Glomerular visceral epithelial cell (primary cell): ENCODE measurements around the gene KCNC4.

Source experiments
- DNase-seq: peaks from one replicate; pipeline ENCODE4 v3.0.0-alpha.2; 2016; ENCODE audit errors: extremely low spot score

The KCNC4 gene

DNA sequence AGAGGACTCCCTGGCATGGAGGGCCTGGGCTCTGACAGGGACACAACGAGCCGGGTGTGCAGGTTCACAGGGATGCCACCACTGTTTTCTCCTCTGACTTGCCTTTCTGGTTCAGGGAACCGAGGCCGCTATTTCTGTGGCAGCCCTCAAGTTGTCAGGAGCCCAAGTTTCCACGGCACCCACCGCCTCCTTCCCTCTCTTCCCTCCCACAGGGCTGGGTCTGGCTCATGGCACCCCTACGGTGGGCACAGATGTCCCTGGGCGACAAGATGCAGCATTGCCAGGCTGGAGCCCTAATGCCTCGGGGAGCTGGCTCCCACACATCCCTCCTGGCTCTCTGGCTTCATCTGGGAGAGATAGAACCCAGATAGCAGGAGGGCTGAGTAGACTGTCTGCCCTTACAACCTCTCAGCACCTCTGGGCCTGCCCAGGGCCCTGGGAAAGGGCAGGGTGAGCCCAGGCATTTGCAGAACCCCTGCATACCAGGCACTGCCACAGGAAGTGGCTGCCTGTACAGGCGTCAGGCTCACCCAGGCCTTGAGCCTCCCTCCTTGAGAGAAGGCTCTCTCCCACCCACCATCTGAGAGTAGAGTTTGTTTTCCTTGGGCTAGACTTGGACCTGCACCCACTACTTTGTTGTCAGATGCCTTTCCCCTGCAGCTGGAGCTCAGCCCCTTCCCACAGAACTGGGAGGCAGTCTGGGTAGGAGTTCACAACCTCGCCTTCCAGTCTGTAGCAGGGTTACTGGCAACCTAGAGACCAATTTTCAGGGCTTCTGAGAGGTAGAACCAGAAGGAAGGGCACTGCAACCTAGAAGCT lies 20.5 kb downstream of the KCNC4 start:
- no peak for DNase-seq

GRCh38 chr1:110233861-110234260 lies 23.7 kb downstream of the KCNC4 start:
- DNase-seq, result no peak

DNA sequence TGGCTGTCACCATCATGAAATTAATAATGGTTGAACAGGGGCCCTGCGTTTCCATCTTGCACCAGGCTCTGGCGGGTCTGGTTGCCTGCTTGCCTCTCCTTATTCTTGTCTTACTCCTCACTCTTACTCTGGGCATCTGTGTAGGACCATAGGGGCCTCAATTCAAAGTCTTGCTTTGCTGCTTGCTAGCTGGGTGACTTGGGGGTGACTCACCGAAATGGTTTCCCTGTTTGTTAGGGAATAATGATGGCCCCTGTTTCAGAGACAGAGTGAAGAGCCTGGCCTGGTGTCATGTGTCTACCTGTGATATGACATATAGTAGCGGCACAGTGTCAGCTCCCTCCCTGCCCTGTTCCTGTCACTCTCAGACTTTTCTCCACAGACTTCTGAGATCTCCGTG lies 24.6 kb downstream of the KCNC4 start:
- no peak for DNase-seq

- DNase-seq, result no peak
Observed at GRCh38 chr1:110235181-110235833, 25.2 kb downstream of the KCNC4 start.

DNA sequence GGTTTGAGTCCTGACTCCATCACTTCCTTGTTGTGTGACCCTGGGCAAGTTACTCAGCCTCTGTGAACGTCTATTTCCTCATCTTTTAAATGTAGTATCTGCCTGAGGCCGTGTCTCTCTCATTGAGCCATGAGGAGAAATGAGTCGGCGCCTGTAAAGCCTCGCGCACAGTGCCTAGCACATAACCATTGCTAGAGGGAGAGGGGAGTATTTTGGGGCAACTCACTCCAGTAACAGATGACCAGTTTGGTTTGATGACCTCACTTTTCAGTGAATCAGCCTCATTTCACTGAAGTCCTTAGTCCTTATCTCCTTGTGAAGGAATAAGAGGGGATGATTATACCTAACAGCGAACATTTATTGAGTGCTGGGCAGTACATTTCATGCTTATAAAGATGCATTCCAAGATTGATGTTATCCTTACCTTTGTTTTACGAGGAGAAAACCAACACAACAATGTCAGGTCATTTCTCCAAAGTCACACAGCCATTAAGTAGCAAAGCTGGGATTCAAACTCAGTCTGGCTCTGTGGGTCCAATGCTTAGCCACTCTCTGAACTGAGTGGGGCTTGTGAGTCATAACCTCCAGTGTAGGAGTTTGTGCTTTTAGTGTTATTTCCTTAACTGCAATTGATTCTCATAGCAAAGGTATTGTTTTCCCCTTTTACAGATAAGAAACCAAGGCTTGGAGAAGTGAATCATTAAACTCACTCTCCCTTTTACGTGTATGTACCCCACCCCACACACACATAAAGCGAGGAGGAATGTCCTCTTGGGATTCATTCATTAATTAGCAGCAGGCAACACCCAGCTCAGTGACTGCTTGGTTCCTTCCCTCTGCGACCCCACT lies 25.9 kb downstream of the KCNC4 start:
- DNase-seq, result peak; percentile 12

DNA sequence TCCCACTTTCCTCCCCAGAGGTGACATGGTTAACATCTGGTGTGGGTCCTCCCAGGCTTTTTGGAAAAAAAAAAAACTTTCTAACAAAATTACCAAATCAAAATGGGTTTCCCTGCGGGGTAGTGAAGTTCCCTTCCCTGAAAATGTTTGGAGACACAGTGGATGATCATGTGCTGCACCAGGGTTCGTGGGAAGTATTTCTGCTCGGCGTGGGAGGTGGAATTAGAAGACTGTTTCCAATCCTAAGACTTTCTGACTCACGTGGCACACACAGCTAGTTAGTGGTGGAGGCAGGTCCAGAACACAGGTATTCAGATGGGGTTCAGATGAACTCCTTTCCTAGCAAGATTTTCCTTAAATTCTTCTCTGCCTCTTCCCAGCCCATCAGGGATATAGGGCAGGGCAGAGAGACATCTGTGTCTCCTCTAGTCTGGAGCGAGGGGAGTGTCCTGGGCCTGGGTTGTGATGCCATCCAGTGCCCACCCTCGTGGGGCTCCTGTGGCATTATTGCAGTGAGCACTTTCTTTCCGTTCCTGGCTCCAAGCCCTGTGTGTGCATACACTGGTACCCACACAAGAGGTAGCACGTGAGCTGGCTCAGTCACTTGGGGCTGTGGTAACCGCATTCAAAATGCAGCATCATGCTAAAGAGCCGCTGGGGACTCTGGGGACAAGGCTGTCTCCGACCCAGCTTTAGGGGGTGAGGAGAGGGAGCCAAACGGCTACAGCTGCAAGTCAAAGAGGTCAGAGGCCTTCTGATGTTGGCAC lies 27.5 kb downstream of the KCNC4 start:
- DNase-seq, result no peak

- no peak for DNase-seq
Observed at GRCh38 chr1:110239441-110240430, 29.6 kb downstream of the KCNC4 start.

GRCh38 chr1:110240476-110241210 lies 30.5 kb downstream of the KCNC4 start:
- no peak for DNase-seq

DNA sequence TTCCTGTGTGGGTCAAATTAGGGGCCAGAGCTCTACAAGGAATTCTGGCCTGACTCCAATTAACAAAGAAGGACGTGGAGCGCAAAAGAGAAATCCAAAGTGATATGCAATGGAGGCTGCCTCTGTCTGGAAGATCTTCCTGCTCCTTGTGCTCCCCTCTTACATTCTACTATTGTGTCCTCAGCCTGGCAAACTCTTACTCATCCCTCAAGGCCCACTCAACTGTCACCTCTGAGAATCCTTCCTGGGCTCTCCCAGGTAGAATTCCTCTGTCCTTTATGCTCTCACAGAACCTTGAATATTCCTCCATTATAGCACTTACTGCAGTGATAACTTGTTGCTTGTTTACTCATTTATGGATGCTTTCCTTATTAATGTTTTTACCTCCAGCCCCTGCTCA lies 31.4 kb downstream of the KCNC4 start:
- DNase-seq, result no peak

- no peak for DNase-seq
Observed at GRCh38 chr1:110242062-110242461, 31.9 kb downstream of the KCNC4 start.

DNA sequence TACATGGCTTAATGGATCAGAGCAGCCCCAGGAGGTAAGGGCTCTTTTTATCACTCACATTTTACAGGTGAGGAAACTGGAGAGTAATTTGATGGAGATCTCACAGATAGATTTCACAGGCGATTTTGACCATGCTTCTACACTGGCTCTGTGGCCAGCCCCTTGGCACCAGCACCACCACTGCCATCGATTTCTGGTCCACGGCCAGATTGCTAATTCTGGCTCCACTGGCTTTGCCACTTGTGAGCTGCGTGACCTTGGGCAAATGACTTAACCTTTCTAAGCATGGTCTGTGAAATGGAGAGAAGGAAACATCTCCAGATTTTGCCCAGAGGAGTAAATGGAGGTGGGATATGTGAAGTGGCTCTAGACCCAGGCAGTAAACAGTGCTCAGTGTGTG lies 32.6 kb downstream of the KCNC4 start:
- no peak for DNase-seq

DNA sequence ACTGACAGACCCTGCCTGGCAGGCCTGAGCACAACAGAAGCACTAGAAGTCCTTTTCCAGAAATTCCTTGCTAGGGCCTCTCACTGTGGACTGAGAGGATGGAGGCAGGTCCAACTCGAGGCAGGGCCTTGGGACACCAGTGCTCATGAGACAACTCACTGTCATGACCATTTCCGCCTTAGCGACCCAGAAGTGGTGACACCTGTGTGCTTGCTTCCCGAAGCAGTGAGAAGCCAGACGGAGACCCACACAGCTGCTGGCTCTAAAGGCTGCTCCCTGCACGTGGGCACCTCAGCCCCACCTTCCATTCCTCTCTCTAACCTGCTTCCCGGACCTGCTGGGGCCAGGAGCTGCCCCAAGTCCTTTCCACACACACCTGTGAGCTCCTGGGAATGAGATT lies 33.0 kb downstream of the KCNC4 start:
- no peak for DNase-seq

- no peak for DNase-seq
Observed at GRCh38 chr1:110243574-110243973, 33.5 kb downstream of the KCNC4 start.

GRCh38 chr1:110245876-110246620 lies 35.9 kb downstream of the KCNC4 start:
- no peak for DNase-seq

GRCh38 chr1:110248746-110249145 lies 38.6 kb downstream of the KCNC4 start:
- DNase-seq, result no peak

DNA sequence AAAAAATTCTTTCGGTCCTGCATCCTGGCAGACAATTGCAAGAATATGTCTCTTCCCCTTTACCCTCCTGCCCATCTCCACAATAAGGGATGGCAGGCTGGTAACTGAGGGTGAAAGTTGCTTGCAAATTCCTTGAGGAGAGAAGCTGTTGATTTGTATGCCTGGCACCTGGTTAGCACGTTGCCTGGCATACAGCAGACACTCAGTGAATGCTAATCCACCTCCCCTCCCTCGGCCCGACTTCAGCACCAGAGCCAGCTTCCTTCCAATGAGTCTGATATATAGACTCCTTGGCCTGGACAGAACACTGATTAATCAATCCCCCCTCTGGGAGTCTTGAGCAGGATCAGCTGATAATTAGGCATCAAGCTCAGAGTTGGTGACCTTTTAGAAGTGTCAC lies 39.1 kb downstream of the KCNC4 start:
- DNase-seq, result no peak

- no peak for DNase-seq
Observed at GRCh38 chr1:110250008-110250407, 39.9 kb downstream of the KCNC4 start.

DNA sequence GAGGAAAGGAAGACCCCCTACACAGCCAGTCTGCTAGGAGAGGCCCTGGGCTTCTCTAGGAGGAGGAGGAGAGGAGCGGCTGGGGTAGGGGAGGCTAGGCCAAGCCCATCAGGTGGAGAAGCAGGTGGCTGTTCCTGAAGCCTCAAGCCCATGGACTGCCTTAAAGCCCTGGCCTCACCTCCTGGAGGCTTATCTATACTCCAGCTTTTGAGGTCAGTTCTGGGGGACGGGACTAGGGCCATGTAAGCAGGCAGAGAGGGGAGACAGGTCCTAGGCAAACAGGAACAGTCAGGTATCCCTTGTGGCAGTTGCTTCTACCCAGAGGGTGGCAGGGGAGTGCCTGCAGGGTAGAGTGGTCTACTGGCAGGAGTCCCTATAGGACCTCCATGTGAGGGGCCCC lies 40.6 kb downstream of the KCNC4 start:
- DNase-seq, result no peak

GRCh38 chr1:110253213-110253612 lies 43.1 kb downstream of the KCNC4 start:
- no peak for DNase-seq
